ENCODE measurements around the gene NSG1.

DNA sequence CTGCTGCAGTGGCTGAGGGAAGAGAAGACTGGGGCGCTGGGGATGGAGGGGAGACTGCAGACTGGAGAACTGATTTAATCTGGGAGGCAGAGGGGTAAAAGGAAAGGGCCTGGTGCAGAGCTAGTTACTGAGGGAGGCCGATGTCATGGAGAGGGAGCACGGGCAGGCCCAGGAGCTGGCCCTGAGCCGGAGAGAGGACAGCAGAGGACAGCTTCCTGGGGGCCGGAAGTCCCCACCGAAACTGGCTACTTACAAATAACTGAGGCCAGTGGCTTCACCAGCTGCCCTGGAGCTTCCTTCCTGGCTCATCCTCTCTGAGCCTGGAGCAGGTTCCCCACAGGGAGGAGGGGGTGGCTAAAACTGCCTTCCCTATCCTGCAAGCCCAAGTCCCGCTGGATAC lies 26.9 kb downstream of the NSG1 start:
- TF ChIP-seq POLR2AphosphoS5 (IDR thresholded peaks at IDR 0.05; ENCODE audit: low read depth, low read length) = no peak
- TF ChIP-seq EZH2phosphoT487 (IDR thresholded peaks at IDR 0.05; ENCODE audit: borderline replicate concordance, low read depth) = no peak
- TF ChIP-seq SIN3A (IDR thresholded peaks at IDR 0.05; ENCODE audit: borderline replicate concordance, low read depth, low read length) = no peak
- TF ChIP-seq, protein P1, sequence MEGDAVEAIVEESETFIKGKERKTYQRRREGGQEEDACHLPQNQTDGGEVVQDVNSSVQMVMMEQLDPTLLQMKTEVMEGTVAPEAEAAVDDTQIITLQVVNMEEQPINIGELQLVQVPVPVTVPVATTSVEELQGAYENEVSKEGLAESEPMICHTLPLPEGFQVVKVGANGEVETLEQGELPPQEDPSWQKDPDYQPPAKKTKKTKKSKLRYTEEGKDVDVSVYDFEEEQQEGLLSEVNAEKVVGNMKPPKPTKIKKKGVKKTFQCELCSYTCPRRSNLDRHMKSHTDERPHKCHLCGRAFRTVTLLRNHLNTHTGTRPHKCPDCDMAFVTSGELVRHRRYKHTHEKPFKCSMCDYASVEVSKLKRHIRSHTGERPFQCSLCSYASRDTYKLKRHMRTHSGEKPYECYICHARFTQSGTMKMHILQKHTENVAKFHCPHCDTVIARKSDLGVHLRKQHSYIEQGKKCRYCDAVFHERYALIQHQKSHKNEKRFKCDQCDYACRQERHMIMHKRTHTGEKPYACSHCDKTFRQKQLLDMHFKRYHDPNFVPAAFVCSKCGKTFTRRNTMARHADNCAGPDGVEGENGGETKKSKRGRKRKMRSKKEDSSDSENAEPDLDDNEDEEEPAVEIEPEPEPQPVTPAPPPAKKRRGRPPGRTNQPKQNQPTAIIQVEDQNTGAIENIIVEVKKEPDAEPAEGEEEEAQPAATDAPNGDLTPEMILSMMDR (IDR thresholded peaks at IDR 0.05) = no peak
